ENCODE data around the gene SIPA1L3. TPM values are rescaled to one million over a fixed set of nuclear protein-coding genes. Genes with fewer than 3 reads are reported as not detected.

SIPA1L3 gene
- total and polyA plus RNA-seq, 9 of the 15 experiments (the other 6 are each of a cell fraction or from before 2014, with no cell fraction given), result 0.01 to 6.1 (median 2.5) TPM

GRCh38 chr19:38223119-38223523, 316.1 kb downstream of the SIPA1L3 start:
- BruUV-seq (replicated peaks), result TSS peak; percentile 60
- intact Hi-C loops (cut with micrococcal nuclease), result no loop called here
- CTCF ChIA-PET (ENCODE audit: low intra/inter-chr PET ratio), result no interaction called here
- no peak for TF ChIP-seq ELF2 (CRISPR knock-in tag; IDR thresholded peaks at IDR 0.05)
- no peak for TF ChIP-seq HNRNPK (IDR thresholded peaks at IDR 0.05; ENCODE audit: low read depth, low read length, poor library complexity, severe bottlenecking)
- no peak for TF ChIP-seq MYNN (IDR thresholded peaks at IDR 0.05)
- no peak for TF ChIP-seq MYNN (CRISPR knock-in tag; IDR thresholded peaks at IDR 0.05)
- TF ChIP-seq DPF2 (IDR thresholded peaks at IDR 0.05), result 0 out of 2 replicates have a peak, but pooled peaks have one; percentile 15
- TF ChIP-seq TRIM25 (IDR thresholded peaks at IDR 0.05; ENCODE audit: borderline replicate concordance), result peak; percentile 64; the same call in 1 of the 2 replicates
- no peak for TF ChIP-seq THAP7 (CRISPR knock-in tag; IDR thresholded peaks at IDR 0.05)
- TF ChIP-seq ZNF764 (CRISPR knock-in tag; IDR thresholded peaks at IDR 0.05; ENCODE audit: low read depth), result no peak
- no peak for TF ChIP-seq SRSF9 (IDR thresholded peaks at IDR 0.05; ENCODE audit: borderline replicate concordance, low read depth, low read length)
- no peak for TF ChIP-seq WHSC1 (IDR thresholded peaks at IDR 0.05; ENCODE audit: low read length)
- TF ChIP-seq GTF2B (IDR thresholded peaks at IDR 0.05; ENCODE audit: extremely low read depth, insufficient read length), result no peak
- TF ChIP-seq ARID1B (IDR thresholded peaks at IDR 0.05), result peak; percentile 24; the same call in 1 of the 2 replicates
- no peak for TF ChIP-seq ERF (CRISPR knock-in tag; IDR thresholded peaks at IDR 0.05)
- TF ChIP-seq ETV5 (CRISPR knock-in tag; IDR thresholded peaks at IDR 0.05; ENCODE audit: low read depth), result no peak
- peak; percentile 55; the same call in 1 of the 2 replicates for TF ChIP-seq EHMT2 (IDR thresholded peaks at IDR 0.05)
- no peak for TF ChIP-seq CTBP1 (IDR thresholded peaks at IDR 0.05; ENCODE audit: borderline replicate concordance)
- TF ChIP-seq TCF3 (CRISPR knock-in tag; IDR thresholded peaks at IDR 0.05), result no peak
- TF ChIP-seq HDAC1 (IDR thresholded peaks at IDR 0.05), result no peak
- no peak for TF ChIP-seq TFAP4 (CRISPR knock-in tag; IDR thresholded peaks at IDR 0.05; ENCODE audit: borderline replicate concordance)
- peak; percentile 20; the same call in 1 of the 2 replicates for TF ChIP-seq LARP7 (IDR thresholded peaks at IDR 0.05)

More at GRCh38 chr19:38223119-38223523, 316.1 kb downstream of the SIPA1L3 start:
- in situ Hi-C loops (cut with MboI), result loop anchor here (10.0 kb wide), 1 partner anchor 298 kb away; no protein-coding TSS in a partner anchor
- Histone ChIP-seq H3K9me1 (ENCODE audit: control insufficient read depth, insufficient read depth, low read length) (no peaks in the 10 kb centered on the region), H3K4me1 (replicated peaks in 1 of 2; ENCODE audit: control insufficient read depth in 2 of 2, insufficient read depth in 2 of 2, low read length in 2 of 2) (peaks cover 7 to 37% of the 10 kb centered on the region in 2 experiments; a peak in 4 of 5 replicates), H3K9ac (ENCODE audit: insufficient read depth in 1 of 2, low read depth in 2 of 2, low read length in 2 of 2) (peak overlapping the region in 1 of 2 experiments; percentile 4; a peak in 1 of 4 replicates), H4K20me1 (replicated peaks; ENCODE audit: control insufficient read depth, insufficient read depth, low read length) (no peaks in the 10 kb centered on the region), H2AFZ (ENCODE audit: low read depth, low read length) (peak overlapping the region; percentile 98), H3K27me3 (ENCODE audit: control insufficient read depth in 2 of 2, insufficient read depth in 2 of 2, low read length in 2 of 2) (no peaks in the 10 kb centered on the region), H3K4me2 (ENCODE audit: insufficient read depth, low read length) (peak overlapping the region; percentile 100; the same call in 1 of the 2 replicates), H3K79me2 (ENCODE audit: control insufficient read depth, insufficient read depth, low read length) (no peaks in the 10 kb centered on the region; the same call in 2 of the 3 replicates), H3K4me3 (0 out of 2 replicates have a peak overlapping the region, but pooled peaks have one; percentile 67), H3K27ac (ENCODE audit: extremely low read depth, low read depth, low read length) (no peak overlapping the region), H3K36me3 (ENCODE audit: control insufficient read depth, insufficient read depth, low read length) (no peaks in the 10 kb centered on the region), H3K9me3 (replicated peaks; ENCODE audit: control insufficient read depth, insufficient read depth, low read depth, low read length) (no peaks in the 10 kb centered on the region)
- ATAC-seq (no peak), FAIRE-seq (no peak), DNase-seq (ENCODE audit: extremely low read depth in 1 of 4, low spot score in 3 of 4) (no peak)
- 69% methylated on average over 3 of the region's 3 CpGs for WGBS (ENCODE audit: insufficient coverage, low coverage, missing lambda C conversion rate)
- POLR2A ChIA-PET, result no interaction called here

All from K562 (cell line).